A549 (cell line): ENCODE data around the gene STRN4.

Experiments used
- BHLHE40 ChIP-seq: IDR thresholded peaks from 2 replicates; pipeline ENCODE4 v1.6.1; 2012; ENCODE audit warnings: low read depth, low read length, inconsistent platforms
- CEBPB ChIP-seq, 2 experiments: fragments of >200 bp in 1 of 2; sonication (Bioruptor Twin) in 1 of 2; formaldehyde crosslinking in 1 of 2; IDR thresholded peaks; 2 replicates each; pipeline ENCODE4 v1.6.1; 2012 to 2016
- EP300 ChIP-seq, 2 experiments: fragments of >200 bp; sonication (Bioruptor Twin); formaldehyde crosslinking; IDR thresholded peaks; 2 replicates in 1 of 2; 3 replicates in 1 of 2; pipeline ENCODE4 v1.6.1; 2016 to 2017
- POLR2A ChIP-seq: IDR thresholded peaks from 2 replicates; pipeline ENCODE4 v1.6.1; 2012; ENCODE audit warnings: mild to moderate bottlenecking, low read length
- TF ChIP-seq, protein P1 (sequence below): fragments of 450-650 bp; IDR thresholded peaks from 2 replicates; pipeline ENCODE4 v1.6.1; 2014; ENCODE audit warnings: antibody characterized with exemption
- TF ChIP-seq, protein P2 (sequence below): fragments of >200 bp; sonication (Bioruptor Twin); formaldehyde crosslinking; IDR thresholded peaks from 3 replicates; pipeline ENCODE4 v1.5.1; 2016

DNA sequence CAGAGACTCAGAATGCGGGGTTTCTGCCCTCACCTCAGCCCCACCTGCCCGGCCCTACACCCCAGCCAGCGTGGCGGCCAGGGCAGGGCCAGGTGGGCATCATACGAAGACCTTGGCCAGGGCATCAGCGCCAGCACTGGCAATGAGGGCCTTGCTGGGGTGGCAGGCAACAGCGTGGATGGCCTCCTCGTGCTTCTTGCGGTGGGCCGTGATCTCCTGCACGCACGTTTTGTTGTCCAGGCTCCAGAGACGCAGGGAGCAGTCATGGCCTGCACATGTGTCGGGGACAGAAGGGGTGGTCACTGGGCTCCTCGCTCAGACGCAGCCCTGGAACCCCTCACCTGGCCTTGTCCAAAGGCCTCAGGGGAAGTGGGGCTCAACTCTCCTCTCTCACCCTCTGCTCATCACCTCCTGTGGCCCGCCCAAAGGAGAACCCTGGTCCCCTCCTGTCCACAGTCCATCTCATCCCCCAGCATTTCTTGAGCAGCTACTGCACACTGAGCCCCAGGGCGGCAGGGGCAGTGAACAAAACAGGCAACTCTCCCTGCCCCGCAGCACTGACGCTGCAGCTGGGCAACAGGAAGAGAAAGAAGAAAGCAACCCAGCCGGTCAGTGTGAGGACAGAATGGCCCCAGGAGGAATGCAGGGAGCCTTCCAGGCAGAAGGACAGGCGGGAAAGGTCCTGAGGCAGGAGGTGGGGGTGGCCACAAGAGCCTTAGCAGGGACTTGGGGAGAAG lies 25.6 kb downstream of the STRN4 start:
- no peak for TF ChIP-seq EP300 (IDR thresholded peaks at IDR 0.05)
- no peak for TF ChIP-seq POLR2A
- TF ChIP-seq, protein P1, sequence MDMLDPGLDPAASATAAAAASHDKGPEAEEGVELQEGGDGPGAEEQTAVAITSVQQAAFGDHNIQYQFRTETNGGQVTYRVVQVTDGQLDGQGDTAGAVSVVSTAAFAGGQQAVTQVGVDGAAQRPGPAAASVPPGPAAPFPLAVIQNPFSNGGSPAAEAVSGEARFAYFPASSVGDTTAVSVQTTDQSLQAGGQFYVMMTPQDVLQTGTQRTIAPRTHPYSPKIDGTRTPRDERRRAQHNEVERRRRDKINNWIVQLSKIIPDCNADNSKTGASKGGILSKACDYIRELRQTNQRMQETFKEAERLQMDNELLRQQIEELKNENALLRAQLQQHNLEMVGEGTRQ, result no peak
- TF ChIP-seq, protein P2, sequence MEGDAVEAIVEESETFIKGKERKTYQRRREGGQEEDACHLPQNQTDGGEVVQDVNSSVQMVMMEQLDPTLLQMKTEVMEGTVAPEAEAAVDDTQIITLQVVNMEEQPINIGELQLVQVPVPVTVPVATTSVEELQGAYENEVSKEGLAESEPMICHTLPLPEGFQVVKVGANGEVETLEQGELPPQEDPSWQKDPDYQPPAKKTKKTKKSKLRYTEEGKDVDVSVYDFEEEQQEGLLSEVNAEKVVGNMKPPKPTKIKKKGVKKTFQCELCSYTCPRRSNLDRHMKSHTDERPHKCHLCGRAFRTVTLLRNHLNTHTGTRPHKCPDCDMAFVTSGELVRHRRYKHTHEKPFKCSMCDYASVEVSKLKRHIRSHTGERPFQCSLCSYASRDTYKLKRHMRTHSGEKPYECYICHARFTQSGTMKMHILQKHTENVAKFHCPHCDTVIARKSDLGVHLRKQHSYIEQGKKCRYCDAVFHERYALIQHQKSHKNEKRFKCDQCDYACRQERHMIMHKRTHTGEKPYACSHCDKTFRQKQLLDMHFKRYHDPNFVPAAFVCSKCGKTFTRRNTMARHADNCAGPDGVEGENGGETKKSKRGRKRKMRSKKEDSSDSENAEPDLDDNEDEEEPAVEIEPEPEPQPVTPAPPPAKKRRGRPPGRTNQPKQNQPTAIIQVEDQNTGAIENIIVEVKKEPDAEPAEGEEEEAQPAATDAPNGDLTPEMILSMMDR, result no peak
- no peak for TF ChIP-seq BHLHE40
- no peak for TF ChIP-seq CEBPB (IDR thresholded peaks at IDR 0.05)
